HG02840 (cell line): ENCODE measurements around the gene OR5AC2.

Source experiments
- ATAC-seq: cut with Tn5 transposase; IDR thresholded peaks from one replicate; pipeline ENCODE4 v1.9.1; 2021; ENCODE audit warnings: mild to moderate bottlenecking, moderate library complexity, moderate number of reproducible peaks; ENCODE audit not compliant: unreplicated experiment, low FRiP score

The OR5AC2 gene

DNA sequence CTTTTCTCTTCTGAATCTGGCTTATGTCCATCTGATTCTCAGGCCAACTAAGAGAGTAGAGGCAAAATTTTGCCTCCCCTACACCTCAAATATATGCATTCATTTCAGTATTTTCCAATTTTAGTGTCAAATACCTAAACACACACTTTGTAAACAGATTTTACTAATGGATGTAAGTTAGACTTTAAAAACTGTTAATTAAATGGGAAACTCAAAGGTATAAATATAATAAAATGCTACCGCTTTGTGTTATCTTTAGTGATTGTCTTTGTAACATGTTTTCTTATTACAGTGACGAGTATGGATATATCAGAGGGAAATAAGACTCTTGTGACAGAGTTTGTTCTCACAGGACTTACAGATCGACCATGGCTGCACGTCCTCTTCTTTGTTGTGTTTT, at the start of gene OR5AC2:
TSS of gene OR5AC2 (plus strand) at position 301 of the 400 bp plus-strand sequence. CDS start at position 301, 0 bp downstream.
- ATAC-seq = no peak

GRCh38 chr3:98038286-98038685, 48.7 kb upstream of the OR5AC2 start:
- no peak for ATAC-seq

GRCh38 chr3:98038876-98039275, 48.1 kb upstream of the OR5AC2 start:
- peak; percentile 7 for ATAC-seq

DNA sequence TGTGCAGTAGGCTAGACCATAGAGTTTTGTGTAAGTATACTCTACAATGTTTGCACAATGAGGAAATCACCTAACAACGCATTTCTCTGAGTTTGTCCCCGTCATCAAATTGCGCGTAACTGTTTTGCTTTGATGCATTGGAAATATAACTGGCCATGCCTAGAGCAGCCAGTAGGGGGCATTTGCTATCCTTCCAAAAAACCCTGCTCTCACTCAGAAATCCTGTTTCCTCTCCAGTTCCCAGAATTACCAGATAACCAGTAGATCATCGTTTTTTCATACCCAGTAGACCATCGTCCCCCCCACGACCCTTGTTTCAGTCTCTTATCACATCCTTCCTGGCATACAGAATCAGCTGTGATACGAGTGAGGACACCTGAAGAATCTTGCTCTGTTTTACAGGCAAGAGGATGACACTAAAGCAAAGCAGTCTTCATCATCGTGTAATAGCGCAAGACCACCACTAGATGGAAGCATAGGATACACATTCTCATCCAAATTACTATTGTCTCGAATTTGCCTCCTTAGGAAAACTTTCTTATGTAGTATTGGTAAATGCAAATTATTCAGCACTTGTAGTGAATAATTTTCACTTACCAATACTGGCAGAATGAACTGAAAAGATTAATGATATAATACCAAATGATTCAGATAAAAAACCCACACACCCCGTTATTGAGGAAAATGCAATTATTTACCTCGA, 47.5 kb upstream of the OR5AC2 start:
- ATAC-seq = peak; percentile 97

DNA sequence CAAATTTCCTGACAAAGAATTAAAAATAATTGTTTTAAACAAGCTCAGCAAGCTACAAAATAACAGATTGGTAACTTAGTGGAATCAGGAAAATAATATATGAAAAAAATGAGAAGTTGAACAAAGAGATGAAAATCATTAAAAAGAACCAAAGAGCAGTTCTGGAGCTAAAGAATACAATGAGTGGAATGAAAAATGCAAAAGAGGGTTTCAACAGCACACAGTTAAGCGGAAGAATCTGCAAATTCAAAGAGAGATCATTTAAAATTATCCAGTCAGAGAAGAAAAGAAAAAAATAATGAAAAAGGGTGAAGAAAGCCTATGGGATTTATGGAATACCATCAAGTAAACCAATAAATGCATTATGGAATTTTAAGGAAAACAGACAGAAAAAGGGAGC, 45.6 kb upstream of the OR5AC2 start:
- ATAC-seq = no peak

DNA sequence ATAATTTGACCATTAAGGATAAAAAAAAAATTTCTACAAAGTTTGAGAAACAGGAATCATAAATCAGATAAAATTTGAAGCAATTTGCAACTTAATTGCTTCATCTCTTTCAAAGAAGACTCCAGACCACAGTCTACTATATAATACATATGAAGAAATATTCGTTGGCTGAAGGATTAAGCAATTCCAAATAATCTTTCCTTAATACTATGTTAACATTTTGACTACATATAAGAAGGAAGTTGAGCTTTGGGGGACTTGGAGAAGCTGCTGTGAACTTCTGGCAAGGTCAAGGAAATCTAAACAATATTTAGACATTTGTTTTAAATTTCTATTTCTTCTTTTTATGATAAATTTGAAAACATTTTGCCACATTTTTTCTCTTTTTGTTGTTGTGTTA, 38.4 kb upstream of the OR5AC2 start:
- no peak for ATAC-seq

DNA sequence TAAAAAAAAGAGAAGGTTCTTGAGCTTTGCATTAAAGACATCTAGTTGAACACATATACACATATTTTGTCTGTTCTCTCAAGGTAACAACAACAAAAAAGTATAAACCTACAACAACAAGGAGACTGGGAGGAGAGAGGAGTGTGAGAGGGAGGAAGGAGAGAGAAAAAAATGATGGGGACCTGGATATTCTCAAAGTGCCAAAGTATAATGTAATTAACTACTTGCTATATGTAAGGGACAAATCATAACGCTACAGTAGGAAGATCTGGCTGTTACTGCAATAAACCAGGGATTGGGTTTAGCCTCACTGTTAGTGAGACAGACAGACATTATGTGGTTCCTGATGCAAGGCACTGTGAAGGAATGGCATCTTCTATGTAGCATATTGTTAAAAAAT, 37.7 kb upstream of the OR5AC2 start:
- no peak for ATAC-seq

- no peak for ATAC-seq
These were observed 30.9 kb upstream of the OR5AC2 start for GRCh38 chr3:98056035-98056434.

DNA sequence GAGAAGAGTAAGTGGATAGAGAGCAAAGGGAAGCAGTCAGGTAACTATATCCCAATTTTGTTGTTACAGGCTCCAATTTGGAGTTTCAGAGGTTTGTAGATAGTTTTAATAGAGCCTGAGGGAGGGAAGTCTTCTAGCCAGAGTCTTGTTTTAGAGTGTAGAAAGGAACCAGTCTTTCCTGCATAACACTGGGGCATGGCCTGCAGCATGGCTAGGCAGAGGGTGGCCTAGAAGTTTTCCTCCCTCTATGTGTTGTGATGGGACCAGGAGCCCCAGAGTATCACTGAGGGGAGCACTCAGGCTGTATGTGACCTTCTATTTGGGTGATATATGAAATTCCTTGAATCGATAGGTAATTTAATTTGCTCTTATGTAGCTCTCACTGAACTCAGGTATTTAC, 29.3 kb upstream of the OR5AC2 start:
- no peak for ATAC-seq

DNA sequence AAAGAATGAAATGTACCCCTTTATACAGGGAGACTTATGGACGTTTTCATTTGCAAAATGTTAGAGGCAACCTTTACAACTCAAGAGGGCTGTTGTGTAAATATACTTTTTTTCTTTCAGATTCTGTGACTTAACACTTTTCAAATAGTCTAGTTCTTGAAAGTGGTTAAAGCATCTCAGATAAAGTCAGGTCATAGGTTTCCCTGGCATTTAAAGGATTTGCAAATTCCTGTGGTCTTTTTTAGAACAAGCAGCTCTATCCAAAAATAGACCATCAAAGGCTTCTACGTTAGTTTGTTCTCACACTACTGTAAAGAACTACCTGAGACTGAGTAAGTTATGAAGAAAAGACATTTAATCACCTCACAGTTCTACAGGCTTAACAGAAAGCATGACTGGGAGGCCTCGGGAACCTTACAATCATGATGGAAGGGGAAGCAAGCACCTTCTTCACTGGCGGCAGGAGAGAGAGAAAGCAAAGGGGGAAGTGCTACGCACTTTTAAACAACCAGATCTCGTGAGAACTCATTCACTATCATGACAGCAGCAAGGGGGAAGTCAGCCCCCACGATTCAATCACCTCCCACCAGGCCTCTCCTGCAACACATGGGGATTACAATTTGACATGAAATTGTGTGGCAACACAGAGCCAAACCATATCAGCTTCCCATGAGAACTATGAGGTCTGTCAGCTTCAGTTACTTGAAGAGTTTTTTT, 28.6 kb upstream of the OR5AC2 start:
- no peak for ATAC-seq

DNA sequence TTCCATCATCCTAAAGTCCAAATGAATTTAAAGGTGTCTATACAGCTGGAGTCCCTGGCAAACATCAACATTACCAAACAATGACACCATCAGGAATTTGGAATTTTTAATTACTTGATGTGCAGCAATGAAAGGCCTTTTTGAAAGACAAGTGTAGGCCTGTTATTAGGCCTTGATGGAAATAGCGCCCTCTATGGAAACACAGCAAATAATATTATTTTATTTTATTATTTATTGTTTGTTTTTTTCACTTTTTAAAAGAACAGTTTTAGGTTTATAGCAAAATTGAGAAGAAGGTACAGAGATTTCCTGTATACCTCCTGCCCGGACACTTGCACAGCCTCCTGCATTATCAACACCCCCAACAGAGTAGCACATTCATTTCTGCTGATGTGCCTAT, 18.1 kb upstream of the OR5AC2 start:
- ATAC-seq = no peak

- ATAC-seq = no peak
These were observed 16.1 kb upstream of the OR5AC2 start for GRCh38 chr3:98070840-98071239.

GRCh38 chr3:98073486-98073885, 13.5 kb upstream of the OR5AC2 start:
- ATAC-seq = no peak

- ATAC-seq = no peak
These were observed 8.9 kb downstream of the OR5AC2 start for GRCh38 chr3:98095882-98096281.

DNA sequence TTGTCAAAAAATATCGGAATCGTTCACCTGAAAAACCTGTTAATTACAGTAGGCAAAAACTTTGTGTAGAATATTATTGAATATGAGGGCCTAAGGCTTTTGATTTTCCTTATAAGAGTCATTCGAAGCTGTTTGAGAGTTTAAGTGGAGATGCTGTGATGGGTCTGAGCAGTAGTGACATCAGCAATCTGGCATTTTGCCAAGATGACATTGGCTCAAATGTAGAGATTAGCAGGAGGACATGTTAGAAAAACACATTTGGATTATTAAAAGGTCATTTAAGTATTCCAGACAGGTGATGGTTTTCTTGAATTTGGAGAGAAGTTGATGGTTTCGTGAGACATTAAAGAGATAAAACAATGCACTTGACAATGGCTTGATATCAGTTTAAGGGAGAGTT, 12.9 kb downstream of the OR5AC2 start:
- no peak for ATAC-seq

- ATAC-seq = no peak
These were observed 21.2 kb downstream of the OR5AC2 start for GRCh38 chr3:98108162-98108561.

DNA sequence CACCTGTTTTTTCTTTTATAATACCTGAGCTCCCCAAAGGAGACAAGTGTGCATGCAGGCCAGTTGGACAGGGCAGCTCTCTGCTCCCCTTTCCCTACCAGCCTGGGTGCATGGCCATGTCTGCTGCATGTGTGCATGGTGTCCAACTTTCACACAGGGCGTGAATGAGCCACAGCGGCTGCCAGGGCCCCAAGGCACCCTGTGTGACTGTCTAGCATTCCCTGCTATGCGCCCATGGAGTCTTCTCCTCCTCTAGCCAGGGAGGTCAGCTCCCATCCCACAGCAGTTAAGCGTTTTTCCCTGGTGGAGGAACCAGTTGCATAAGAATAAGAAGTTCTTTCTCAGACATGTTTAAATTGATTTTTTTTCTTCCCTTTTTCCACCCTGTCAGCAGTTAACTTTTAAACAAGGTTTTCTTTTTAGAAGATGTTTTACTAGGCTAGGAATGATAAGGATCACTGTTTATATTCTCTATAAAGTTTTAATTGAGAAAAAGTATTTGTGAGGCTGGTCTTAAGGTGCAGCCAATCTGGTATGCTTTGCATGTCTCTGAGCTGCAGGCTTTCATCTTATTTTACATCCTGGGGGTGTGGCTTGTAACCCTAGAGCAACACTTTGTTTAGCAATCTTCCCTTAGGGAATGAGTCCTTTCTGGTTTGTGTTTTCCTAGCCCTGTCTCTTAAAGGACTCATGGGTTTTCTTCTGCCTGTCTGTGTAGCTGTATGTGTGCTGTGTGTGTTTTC, 23.0 kb downstream of the OR5AC2 start:
- ATAC-seq = no peak

- no peak for ATAC-seq
These were observed 23.6 kb downstream of the OR5AC2 start for GRCh38 chr3:98110550-98110908.

DNA sequence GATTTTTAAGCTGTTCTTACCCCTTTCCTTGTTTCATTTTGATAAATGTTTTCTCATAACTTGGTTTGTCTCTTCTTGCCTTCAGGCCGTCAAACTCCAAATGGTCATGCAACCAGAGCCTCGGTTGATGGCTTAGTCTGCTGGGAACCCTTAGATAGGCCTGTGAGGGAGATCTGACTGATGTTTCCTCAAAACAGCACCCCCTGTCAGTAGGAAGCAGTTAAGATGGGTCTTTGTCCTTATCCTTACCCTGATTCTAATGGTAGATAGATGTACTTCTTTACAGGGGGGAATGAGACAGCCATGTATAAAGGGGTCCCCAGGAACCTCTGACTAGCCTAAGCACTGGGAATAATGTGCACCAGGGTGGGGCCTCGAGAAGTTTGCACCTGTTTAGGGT, 27.3 kb downstream of the OR5AC2 start:
- no peak for ATAC-seq

GRCh38 chr3:98115717-98116116, 28.7 kb downstream of the OR5AC2 start:
- ATAC-seq = no peak

GRCh38 chr3:98130421-98130820, 43.4 kb downstream of the OR5AC2 start, which contains the start of gene OR5H1:
OR5H1 (plus strand) TSS chr3:98130721; CDS start chr3:98132698, 1,977 bp downstream.
- ATAC-seq = no peak
